Erythroblast (primary cell): ENCODE measurements around the gene RRBP1.

Experiments used
- GATA1 ChIP-seq: IDR thresholded peaks from 2 replicates; pipeline ENCODE4 v1.6.1; 2011; ENCODE audit warnings: low read depth, mild to moderate bottlenecking, control low read depth, low read length, moderate library complexity
- POLR2A ChIP-seq: IDR thresholded peaks from 2 replicates; pipeline ENCODE4 v1.6.1; 2011; ENCODE audit warnings: mild to moderate bottlenecking, low read length

DNA sequence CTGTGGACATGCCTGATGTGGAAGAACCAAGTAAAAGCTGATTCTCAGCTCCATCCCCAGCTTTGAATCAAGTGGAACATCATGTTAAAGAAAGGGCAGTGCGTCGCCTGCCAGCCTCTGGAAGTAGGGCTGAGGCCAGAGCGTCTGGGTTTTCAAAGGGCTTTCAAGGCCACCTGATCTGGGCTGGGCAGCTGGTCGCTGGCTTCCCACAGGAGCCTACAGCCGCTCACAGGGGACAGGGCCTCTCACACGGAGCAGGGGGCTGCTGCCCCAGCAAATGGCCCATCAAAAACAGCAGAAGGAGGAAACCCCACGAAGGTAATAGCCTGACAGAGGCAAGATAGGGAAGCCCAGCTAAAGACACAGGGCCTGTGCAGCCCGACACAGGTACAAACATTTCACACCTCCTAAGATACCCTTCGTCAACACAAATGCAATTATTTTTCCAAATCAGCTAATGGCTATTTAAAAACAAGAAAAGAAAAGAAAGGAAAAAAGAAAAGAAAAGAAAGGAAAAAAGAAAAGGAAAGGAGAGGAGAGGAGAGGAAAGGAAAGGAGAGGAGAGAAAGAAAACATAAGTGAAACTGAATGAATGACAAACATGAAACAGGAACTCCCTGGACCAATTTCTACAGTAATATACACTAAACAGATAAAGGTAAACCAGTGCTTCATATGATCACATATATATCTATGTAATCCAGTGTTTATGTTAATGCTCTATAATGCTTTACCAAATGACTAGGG, 24.8 kb downstream of the RRBP1 start:
- no peak for TF ChIP-seq POLR2A
- TF ChIP-seq GATA1, result no peak
